ENCODE measurements around the gene GGACT.

- TF ChIP-seq CTCF (IDR thresholded peaks at IDR 0.05), result no peak
- no peak for TF ChIP-seq POLR2A (IDR thresholded peaks at IDR 0.05)
Measured at GRCh38 chr13:100519626-100520025, 69.0 kb downstream of the GGACT start.

All from gastroesophageal sphincter (tissue), 3 donors.